Peyer's patch (tissue), 4 donors: ENCODE measurements around the gene TDG.

Experiments
- CTCF ChIP-seq, 6 experiments: fragments of 450-650 bp in 4 of 6; fragments of 200-600 bp in 2 of 6; sonication (generic) in 1 of 6; IDR thresholded peaks; one replicate each; pipeline ENCODE4 v1.5.1; 2017 to 2019; ENCODE audit warnings: antibody characterized with exemption in 6 of 6, mild to moderate bottlenecking in 3 of 6, moderate library complexity in 1 of 6
- POLR2A ChIP-seq, 2 donors: fragments of 450-650 bp; IDR thresholded peaks; one replicate each; pipeline ENCODE4 v1.5.1; 2017; ENCODE audit warnings: antibody characterized with exemption in 2 of 2, mild to moderate bottlenecking in 2 of 2, moderate library complexity in 2 of 2

- no peak for TF ChIP-seq CTCF (IDR thresholded peaks at IDR 0.05)
- no peak for TF ChIP-seq POLR2A (IDR thresholded peaks at IDR 0.05)
Measured at GRCh38 chr12:104006929-104007328, 41.3 kb downstream of the TDG start.
